Activated CD4-positive, alpha-beta T cell treated with anti-CD3 and anti-CD28 coated beads, Interleukin-2, amount 50 U/mL, for 48 hours (primary cell): ENCODE data around the gene WRAP73.

Experiments used
- DNase-seq, 2 experiments: peaks; one replicate each; pipeline ENCODE4 v3.0.0-alpha.2; 2020

The WRAP73 gene

DNA sequence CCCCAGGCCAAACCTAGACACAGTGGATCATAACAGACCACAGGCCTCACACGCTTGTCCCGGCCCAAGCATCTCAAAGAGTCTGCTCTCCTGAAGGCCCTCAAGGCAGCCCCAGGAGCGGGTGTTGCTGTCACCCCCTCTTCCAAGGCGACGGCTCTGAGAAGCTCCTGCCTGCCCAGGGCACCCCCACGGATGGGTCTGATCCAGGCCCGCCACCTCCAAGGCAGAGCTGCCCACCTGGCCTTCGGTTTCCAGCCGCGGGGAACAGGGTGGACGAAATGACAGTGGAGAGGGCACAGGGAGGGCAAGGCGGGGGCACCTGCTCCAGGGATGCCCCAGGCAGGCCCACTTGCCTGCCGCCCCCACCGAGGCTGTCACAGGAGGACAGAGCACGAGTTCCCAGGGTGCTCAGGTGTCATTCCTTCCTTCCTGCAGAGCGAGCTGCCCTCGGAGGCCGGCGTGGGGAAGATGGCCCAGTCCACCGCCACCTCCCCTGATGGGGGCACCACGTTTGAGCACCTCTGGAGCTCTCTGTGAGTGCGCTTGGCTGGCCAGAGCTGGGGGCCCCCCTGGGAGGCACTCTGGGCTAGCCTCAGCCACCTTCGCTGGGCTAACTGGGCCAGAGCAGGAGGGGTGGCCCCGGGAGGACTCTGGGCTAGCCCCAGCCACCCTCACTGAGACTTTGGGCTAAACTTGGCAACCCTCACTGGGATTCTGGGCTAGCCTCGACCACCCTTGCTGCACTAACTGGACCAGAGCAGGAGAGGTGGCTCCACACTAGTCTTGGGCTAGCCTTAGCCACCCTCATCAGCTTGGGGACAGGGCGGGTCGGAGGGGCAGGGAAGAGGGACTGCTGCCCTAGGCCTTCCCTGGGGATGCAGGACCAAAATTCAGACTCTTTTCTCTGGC lies 32.2 kb upstream of the WRAP73 start:
- no peak for DNase-seq

DNA sequence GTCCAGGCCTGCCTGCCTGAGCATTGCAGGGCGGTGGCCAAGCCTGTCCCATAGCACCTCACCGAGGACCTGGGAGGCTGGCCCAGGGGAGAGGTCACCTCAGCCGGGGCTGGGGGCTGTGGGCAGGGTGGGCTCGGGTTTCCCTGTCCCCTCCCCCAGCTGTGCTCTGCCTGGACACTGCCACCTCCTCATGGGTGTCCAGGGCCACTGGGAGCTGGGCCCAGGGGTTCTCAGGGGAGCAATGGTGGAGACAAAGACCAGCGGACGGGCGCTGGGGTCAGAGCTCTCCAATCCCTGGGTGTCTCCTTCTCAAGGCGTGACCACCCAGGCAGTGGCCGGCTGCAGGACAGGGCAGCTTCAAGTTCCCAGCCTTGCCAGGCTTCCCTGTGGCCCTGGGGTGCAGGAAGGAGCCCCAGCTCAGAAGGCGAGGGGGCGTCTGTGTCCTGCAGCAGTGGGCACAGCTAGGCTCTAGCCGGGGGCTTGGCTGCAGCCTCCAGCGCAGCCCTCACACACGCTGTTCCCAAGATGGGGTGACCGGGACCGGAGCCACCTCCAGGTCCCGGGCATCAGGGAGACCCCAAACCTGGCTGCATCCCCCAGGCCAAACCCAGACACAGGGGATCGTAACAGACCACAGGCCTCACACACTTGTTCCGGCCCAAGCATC lies 31.5 kb upstream of the WRAP73 start:
- no peak for DNase-seq

DNA sequence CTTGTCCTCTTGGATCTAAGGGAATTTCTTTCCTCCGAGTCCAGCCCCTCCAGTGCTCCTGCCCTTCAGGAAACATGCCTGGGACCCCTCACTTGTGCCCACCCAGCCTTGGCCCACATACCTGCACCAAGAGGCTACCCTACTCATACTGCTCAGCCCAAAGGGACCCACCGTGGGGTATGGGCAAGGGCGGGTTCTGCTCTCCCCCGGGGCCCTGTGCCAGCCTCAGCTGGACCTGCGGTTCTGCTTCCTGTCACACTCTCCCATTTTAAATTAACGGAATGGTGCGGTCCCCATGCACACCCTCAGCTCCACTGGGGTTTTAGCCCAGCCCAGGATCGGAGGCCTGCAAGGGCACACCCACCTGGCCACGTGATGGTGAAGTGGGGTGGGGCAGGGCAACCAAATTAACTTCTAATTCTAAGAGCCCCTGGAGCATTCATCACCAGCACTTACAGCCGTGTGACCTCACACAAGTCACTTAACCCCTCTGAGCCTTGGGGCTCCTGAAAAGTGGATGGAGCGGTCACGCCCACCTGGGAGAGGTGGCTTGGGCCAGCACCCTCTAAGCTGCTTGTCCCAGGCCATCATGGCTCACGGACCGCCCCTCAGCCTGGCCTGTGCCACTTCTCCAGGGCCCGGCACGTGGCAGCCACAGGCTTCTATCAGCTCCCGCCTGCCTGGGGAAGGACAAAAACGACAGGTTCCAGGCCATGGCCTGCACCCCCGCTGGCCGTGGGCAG lies 30.8 kb upstream of the WRAP73 start:
- DNase-seq, result no peak

DNA sequence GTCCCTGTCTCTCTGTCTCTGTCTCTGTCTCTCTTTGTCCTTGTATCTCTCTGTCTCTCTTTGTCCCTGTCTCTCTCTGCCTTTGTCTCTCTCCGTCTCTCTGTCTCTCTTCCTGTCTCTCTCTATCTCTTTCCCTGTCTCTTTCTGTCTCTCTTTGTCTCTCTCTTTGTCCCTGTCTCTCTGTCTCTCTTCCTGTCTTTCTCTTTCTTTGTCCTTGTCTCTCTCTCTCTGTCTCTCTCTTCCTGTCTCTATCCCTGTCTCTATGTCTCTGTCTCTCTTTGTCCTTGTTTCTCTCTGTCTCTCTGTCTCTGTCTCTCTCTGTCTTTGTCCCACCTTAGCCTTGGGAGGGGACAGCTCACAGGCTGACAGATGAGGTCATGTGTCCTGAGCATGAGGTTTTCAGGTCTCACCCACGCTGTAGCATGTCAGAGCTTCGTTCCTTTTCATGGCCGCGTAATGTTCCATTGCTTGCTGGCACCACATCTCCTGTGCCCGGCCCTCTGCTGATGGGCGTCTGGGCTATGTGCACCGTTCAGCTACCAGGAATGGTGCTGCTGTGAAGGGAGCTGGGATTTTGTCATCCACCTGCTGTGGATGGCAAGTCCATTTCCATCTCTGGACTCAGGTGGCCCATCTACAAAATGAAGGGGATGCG lies 30.0 kb upstream of the WRAP73 start:
- no peak for DNase-seq

DNA sequence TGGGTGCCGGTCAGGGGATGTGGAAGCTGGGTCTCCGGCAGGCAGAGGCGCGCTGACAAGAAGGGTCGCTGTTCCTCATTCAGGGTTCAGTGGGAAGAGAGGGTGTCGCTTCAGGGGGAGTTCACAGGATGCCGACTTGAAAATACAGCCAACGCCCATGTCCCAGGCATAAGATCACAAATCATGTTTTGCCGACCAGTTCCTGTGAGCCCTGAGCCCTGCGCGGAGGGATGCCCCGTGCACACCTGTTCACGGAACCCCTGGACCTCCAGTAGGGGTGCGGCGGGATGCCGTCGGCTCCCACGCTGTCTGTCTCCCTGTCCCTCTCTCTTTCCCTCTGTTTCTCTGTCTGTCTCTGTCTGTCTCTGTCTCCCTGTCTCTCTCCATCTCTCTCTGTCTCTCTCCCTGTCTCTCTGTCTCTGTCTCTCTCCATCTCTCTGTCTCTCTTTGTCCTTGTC lies 29.2 kb upstream of the WRAP73 start:
- DNase-seq, result no peak

DNA sequence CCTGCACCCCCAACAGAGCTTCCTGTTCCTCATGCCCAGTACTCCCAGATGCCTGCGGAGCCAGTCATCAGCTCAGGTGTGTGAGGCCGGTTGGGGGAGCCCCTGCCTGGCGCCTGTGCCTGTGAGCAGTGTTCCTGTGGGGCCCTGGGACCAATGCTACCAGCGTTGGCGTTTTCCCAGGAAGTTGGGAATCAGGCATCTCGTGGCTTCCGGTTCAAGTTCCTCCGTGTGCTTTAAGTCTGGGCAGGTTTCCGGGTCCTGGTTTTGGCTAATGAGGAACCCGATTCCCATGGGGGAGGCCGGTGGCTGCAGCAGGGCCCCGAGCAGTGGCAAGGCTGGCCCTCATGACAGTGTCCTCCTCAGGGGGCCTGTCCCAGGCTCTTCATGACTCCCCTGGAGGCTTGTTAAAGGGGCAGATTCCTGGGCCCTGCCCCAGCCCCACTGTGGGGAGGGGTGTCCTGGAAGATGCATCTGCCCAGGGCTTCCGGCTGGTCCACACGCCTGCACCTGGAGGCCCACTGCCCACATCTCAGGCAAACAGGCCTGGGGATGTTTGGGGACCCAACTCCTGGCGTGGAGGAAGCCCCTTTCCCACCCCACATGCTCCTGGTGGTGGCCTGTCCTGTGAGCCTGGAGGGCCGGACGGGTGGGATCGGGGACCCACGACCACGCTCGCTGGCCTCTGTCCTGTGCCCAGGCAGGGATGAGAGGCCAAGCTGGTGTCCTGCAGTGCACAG lies 28.6 kb upstream of the WRAP73 start:
- DNase-seq, result no peak

DNA sequence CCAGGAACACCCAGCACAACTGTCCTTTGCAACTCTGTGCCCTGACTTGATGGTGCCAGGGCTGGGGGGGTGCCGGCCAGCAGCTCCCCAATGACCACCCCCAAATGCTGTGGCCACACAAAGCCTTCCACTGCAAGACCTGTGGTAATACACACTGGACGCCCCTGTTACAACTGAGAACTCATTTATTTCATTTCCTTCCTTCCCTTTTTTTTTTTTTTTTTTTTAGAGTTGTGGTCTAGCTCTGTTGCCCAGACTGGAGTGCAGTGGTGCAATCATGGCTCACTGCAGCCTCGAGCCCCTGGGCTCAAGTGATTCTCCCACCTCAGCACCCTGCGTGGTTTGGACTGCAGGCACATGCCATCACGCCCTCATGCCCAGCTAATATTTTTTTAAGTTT lies 27.6 kb upstream of the WRAP73 start:
- no peak for DNase-seq

DNA sequence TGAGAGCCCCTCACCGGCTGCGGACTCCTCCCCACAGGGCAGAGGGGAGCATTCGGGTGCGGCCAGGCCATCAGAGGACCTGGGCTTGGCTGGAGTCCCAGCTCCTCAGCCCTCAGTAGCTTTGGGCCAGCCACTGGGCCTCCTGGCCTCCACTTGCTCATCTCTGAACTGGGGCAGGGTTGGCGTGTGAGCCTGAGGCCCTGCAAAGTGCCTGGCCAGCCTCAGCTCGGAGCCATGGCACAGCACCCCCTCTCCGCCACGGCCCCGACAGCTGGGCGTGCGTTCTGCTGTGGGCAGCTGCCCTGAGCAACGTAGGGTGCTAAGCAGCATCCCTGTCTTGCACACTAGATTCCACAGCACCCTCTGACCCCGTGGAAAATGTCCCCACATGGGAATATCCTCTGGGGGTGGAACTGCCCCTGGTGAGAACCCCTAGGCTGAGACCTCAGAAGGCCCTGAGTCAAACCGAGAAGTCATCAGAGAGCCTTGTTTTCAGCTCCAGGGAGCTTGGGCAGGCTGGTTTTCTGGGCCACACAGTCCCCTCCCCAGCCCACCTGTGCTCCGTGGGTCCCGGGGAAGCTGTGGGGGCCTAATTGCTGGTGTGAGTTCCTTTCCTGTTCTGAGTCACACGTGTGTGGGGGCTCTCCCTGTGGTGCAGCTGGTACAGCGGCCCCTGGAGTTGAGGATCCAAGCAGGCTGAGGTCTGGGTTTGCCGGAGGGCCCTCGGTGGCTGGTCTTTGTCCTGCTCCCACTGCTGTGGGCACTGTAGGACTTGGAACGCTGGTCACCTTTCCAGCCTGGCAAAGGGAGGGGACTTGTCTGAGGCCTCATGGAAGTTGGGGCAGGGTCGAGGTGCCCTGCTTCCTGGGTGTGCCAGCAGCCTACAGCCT lies 26.9 kb upstream of the WRAP73 start:
- DNase-seq, result peak; percentile 13 to 21

DNA sequence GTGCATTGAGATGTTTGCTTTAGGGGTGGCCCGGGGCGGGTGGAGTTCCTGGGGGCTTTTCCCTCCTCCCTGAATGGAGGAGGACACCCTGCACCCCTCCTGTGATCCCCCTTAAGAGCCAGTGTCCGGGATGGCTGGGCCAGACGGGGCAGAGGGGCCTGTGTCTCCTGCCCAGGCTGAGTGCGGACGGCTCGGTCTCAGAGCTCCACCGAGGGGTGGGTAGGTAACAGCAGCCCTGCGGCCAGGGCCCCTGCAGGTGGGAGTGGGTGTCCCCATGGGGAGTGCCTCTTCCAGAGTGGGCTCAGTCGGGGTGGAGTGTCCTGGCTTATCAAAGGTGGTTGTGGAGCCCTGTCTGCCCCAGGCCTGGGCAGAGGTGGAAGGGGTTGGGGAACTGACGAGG lies 25.5 kb upstream of the WRAP73 start:
- no peak for DNase-seq

DNA sequence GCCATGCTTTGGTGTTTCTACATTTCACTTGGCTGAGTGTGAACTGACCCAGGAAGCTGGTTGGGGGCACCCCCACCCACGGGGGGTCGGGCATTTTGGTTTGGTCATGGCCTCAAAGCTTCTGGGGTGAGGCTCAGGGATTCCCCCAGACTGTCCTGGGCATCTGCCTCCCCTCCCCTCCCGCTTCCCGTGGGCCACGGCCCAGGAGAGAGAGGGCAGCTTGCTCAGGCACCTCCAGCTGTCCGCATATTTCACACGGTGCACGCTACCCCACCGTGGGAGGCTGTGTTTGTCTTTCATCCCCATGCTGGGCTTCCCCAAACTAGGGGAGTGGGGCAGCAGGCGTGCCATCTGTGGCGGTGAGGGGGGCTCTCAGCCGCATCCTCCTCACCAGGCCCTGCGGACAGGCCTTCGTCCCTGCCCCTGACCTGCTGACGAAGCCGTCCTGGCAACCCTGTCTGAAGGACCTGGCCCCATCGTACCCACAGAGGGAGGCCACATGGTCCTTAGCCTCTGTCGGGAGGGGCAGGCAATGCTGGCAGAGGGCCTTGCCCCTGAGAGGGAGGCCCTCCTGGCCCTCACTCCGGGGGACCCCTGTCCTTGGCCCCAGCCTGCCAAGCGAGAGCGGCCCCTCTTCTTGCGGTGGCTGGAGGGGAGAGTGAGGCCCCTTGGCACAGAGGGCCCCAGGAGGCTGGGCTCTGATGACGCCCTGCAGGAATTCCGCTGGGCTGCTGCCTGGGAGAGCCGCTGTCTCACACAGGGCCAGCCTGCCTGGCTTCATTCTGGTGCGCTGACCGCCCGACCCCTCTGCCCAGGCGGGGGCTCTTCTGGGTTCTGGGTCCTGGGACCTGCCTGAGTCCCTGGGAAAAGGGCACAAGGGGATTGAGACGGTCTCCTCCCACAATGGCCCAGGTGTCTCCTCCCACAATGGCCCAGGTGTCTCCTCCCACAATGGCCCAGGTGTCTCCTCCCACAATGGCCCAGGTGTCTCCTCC lies 24.5 kb upstream of the WRAP73 start:
- DNase-seq, result no peak

DNA sequence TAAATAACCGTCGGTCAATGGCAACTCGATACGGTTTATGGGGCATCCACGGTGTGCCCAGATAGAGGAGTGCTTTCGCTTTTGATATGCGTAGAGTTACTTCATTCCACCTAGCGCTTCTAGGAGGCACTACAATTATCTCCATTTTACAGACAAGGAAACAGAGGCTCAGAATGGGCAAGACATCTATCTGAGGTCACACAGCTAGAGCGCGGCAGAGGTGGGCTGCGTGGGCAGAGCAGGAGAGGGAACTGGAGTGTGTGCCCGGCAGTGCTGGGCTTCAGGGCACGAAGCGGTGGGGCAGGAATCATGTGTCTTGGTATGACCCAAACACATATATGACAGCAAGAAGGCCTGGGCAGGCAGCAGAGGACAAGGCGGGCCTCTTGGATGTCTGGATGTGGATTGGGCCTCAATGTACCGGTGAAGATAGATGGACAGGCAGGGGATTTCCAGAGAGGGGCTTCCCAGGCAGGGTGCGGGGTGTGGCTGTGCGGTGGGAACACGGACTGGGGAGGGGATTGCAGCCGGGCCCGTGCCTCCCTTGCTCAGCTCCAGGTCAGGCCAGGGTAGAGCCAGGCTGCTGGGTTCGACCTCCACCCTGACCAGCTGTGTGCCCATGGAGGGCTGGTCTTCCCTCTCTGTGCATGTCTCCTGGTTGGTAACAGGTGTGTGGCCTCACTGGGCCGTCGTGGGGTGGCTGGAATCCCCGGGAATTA lies 23.6 kb upstream of the WRAP73 start:
- no peak for DNase-seq

DNA sequence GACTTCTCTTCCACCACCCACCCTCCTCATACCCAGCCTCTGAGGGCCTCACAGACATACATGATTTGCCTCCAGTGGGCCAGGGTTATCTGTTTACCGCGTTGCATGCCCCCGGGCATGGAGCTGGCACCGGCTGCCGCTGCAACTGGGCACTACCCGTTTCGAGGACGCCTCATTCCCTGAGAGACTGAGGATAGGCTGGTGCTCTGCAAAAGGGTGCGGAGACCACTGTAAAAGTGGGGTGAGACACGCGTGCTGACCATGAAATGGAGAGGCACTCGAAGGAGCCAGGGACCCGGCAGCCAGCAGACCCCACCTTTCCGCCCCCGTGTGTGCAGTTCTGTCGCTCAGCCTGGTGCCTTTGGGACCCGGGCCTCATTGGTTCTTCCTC lies 23.1 kb upstream of the WRAP73 start:
- no peak for DNase-seq

DNA sequence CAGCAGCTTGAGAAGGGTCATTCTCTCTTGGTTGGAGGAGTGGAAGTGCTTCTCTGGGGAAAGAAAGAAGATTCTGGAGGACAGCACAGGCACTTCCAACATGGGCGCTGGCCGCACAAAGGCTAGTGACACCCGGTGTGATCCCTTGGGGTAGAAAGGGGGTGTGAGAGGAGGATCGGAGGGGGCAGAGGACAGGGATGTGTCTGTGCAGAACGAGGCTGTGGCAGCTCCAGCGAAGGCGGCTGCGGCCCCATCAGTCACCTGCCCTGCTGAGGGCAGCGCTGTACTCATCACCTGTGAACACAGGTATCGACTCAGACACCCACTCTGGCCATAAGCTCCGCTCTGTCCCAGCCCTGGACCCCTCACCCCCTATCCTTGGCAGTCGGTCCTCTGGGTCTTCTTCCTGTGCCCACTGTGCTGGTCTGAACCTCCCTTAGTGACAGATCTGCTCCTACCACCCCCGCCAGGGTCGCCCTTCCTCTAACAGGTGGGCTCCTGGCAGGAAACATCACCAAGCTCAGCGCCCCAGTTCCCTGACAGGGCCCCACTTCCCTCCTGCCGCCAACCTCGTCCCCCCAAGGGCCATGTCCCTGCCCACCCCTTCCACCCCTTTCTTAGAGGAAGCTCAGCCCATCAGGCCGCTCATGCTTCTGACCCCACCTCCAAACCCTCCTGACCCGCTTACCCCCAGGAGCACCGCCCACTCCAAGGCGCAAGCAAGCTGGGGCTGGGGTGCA lies 22.5 kb upstream of the WRAP73 start:
- no peak for DNase-seq

DNA sequence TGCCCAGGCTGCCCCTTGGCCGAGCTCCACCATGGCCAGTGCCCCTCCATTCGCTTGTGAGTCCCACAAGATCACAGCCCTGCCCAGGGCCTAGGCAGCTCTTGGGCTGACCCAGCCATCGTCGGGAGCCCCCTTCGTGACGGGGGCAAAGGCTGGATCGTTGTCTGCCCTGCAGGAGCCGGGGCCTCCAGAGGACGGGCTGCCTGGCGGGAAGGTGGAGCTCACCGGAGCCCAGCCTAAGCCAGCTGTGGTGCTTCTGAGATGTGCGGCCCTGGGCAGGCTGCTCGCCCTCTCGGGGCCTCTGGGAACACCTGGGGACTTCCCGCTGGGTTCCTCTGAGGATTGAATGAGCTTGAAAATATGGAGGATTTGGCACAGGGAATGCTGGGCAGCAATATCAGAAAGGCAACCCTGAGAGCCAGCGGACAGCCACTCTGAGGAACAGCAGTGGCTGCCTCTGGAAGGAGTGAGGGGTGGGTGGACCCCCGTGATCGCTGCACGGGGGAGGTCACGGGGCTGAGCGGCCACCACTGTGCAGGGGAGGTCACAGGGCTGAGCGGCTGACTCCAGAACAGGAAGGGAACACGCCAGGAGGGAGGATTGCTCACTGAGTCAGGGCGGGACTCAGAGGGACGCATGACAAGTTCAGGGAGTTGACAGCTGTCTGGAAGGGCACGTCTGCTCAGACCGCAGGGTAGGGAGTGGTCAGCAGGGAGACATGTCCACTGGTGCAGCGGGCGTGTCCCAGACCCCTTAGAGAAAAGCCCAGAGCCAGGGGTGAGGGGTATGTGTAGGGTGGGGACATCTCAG lies 21.7 kb upstream of the WRAP73 start:
- DNase-seq, result no peak

DNA sequence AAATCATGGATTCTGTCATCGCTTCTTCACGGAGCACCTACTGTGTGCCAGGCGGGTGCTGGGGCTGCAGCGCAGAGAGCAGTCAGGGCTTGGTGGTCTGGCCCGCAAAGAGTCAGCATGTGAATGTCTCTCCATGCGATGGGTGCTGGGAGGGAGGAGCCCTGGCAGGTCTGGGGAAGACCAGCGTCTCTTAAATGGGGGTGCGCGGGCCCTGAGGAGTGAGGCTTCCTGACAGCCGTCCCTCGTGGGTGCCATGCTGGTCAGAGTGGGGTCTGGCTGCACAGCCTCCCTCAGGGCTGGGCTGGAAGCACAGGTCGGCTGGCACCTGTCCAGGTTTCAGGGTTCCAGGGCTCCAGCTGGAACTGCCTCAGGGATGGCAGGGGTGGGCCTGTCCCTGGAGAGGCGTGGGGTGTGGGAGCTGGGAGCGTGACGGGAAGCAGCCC lies 20.9 kb upstream of the WRAP73 start:
- DNase-seq, result no peak

DNA sequence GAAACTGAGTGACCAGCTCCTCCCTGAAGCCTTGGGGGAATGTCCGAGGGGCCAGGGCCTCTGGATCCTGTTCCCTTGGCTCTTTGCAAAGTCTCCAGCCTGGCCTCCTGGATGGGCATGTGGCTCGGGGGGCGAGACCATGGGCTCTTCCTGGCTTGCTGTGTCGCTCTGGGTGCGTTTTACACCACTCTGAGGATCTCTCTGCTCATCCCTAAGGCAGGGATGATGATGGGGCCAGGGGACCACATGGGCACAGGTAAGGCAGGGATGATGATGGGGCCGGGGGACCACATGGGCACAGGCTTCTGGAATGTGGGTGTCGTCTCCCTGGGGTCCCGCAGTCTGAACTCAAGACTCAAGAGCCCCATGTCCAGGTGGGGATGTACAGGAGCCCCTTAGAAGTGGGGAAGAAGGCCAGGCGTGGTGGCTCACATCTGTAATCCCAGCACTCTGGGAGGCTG lies 20.1 kb upstream of the WRAP73 start:
- DNase-seq, result no peak

DNA sequence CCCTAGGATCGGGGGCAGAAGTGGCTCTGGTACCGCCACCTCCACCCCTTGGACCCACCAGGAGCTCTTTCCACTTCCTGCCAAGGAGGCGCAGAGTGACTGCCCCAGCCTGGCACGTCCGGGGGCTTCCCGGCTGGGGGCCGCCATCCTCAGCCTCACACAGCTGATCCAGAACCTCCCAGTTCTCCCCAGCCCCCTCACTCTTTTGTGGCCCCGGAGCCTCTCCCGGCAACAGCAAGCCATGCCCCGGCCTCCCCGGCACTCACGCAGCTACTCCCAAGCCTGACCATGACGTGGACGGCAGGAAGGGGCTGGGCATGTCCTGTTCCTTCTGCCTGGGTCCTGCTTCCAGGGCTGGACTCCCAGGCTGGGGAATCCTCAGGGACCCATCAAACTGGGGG lies 19.5 kb upstream of the WRAP73 start:
- DNase-seq, result no peak
